Mesenchymal stem cell (in vitro differentiated cells and primary cell): ENCODE results near the gene VGLL3.

Experiments
- DNase-seq: peaks from one replicate; pipeline ENCODE4 v3.0.0-alpha.2; 2013
- H2AFZ ChIP-seq: one replicate; pipeline ENCODE4 v1.6.1; 2013; ENCODE audit warnings: low read depth, mild to moderate bottlenecking, control low read depth, inconsistent platforms, low read length, moderate library complexity
- H2AK5ac ChIP-seq: 2 replicates; pipeline ENCODE4 v1.6.1; 2013; ENCODE audit warnings: low read length, moderate library complexity, mild to moderate bottlenecking, inconsistent platforms; ENCODE audit not compliant: severe bottlenecking
- H2BK120ac ChIP-seq: one replicate; pipeline ENCODE4 v1.6.1; 2013; ENCODE audit warnings: low read depth, mild to moderate bottlenecking, inconsistent platforms, low read length, moderate library complexity
- H2BK12ac ChIP-seq, 2 experiments: one replicate each; pipeline ENCODE4 v1.6.1; 2013; ENCODE audit warnings: inconsistent platforms in 2 of 2, low read length in 2 of 2, mild to moderate bottlenecking in 2 of 2, moderate library complexity in 2 of 2, control low read depth in 1 of 2
- H2BK15ac ChIP-seq: one replicate; pipeline ENCODE4 v1.6.1; 2013; ENCODE audit warnings: mild to moderate bottlenecking, low read depth, inconsistent platforms; ENCODE audit not compliant: poor library complexity, severe bottlenecking
- H2BK5ac ChIP-seq: 2 replicates; pipeline ENCODE4 v1.6.1; 2013; ENCODE audit warnings: low read depth, mild to moderate bottlenecking, low read length, control low read depth, inconsistent platforms; ENCODE audit not compliant: poor library complexity, severe bottlenecking
- H3K14ac ChIP-seq, 2 experiments: one replicate each; pipeline ENCODE4 v1.6.1; 2013; ENCODE audit warnings: inconsistent platforms in 2 of 2, low read length in 2 of 2, control low read depth in 1 of 2, mild to moderate bottlenecking in 1 of 2, moderate library complexity in 1 of 2
- H3K18ac ChIP-seq, 2 experiments: one replicate each; pipeline ENCODE4 v1.6.1; 2013; ENCODE audit warnings: inconsistent platforms in 2 of 2, low read length in 2 of 2, control low read depth in 1 of 2, low read depth in 1 of 2, mild to moderate bottlenecking in 1 of 2
- H3K23ac ChIP-seq, 2 experiments: one replicate each; pipeline ENCODE4 v1.6.1; 2013; ENCODE audit warnings: inconsistent platforms in 2 of 2, low read length in 2 of 2, mild to moderate bottlenecking in 2 of 2, moderate library complexity in 2 of 2, control low read depth in 1 of 2
- H3K27ac ChIP-seq: 2 replicates; pipeline ENCODE4 v1.5.1; 2013; ENCODE audit warnings: mild to moderate bottlenecking, moderate library complexity, low read length, control low read depth, inconsistent platforms; ENCODE audit not compliant: poor library complexity, severe bottlenecking
- H3K27me3 ChIP-seq, 2 experiments: 2 replicates each; pipeline versions ENCODE4 v1.6.1 to v1.7.0; 2013; ENCODE audit warnings: low read length in 2 of 2, mild to moderate bottlenecking in 2 of 2, moderate library complexity in 2 of 2, control low read depth in 1 of 2, inconsistent platforms in 1 of 2; ENCODE audit not compliant: control insufficient read depth in 1 of 2, insufficient read depth in 1 of 2
- H3K36me3 ChIP-seq, 2 experiments: 2 replicates each; pipeline versions ENCODE4 v1.6.1 to v1.7.0; 2013; ENCODE audit warnings: low read length in 2 of 2, control low read depth in 1 of 2, inconsistent platforms in 1 of 2, low read depth in 1 of 2, mild to moderate bottlenecking in 1 of 2; ENCODE audit not compliant: insufficient read depth in 2 of 2, control insufficient read depth in 1 of 2
- H3K4ac ChIP-seq, 2 experiments: one replicate each; pipeline ENCODE4 v1.6.1; 2013; ENCODE audit warnings: inconsistent platforms in 2 of 2, low read length in 2 of 2, mild to moderate bottlenecking in 2 of 2, moderate library complexity in 2 of 2, control low read depth in 1 of 2, low read depth in 1 of 2
- H3K4me1 ChIP-seq: 2 replicates; pipeline ENCODE4 v1.6.1; 2013; ENCODE audit warnings: low read depth, low read length, control low read depth; ENCODE audit not compliant: control insufficient read depth, insufficient read depth
- H3K4me2 ChIP-seq: 2 replicates; pipeline ENCODE4 v1.6.1; 2013; ENCODE audit warnings: low read length, mild to moderate bottlenecking, inconsistent platforms; ENCODE audit not compliant: poor library complexity, severe bottlenecking
- H3K4me3 ChIP-seq, 2 experiments: 2 replicates each; pipeline versions ENCODE4 v1.5.1 to v1.7.0; 2013; ENCODE audit warnings: low read length in 2 of 2, mild to moderate bottlenecking in 2 of 2, control low read depth in 1 of 2, low read depth in 1 of 2; ENCODE audit not compliant: insufficient read depth in 1 of 2
- H3K79me1 ChIP-seq: replicated peaks from 2 replicates; pipeline ENCODE4 v1.6.1; 2013; ENCODE audit warnings: mild to moderate bottlenecking, control low read depth, low read length, inconsistent platforms; ENCODE audit not compliant: poor library complexity, severe bottlenecking
- H3K9ac ChIP-seq: 2 replicates; pipeline ENCODE4 v1.7.0; 2013; ENCODE audit warnings: mild to moderate bottlenecking, low read length, moderate library complexity
- H3K9me3 ChIP-seq: 2 replicates; pipeline ENCODE4 v1.7.0; 2013; ENCODE audit warnings: mild to moderate bottlenecking, low read length; ENCODE audit not compliant: control insufficient read depth
- H4K8ac ChIP-seq: one replicate; pipeline ENCODE4 v1.6.1; 2013; ENCODE audit warnings: inconsistent platforms, mild to moderate bottlenecking, low read length, moderate library complexity
- H4K91ac ChIP-seq: one replicate; pipeline ENCODE4 v1.6.1; 2013; ENCODE audit warnings: mild to moderate bottlenecking, low read length, inconsistent platforms
- WGBS: methylation state at CpG from one replicate; pipeline ENCODE4 v1.1.7; 2013; ENCODE audit warnings: mixed read lengths; 5-methylcytosine and 5-hydroxymethylcytosine counted together

The VGLL3 gene

GRCh38 chr3:86986671-86987420, 4.1 kb downstream of the VGLL3 start:
- peaks cover 0 to 4% of the 10 kb centered on the region in 2 experiments for H3K36me3 ChIP-seq
- H3K4me3 ChIP-seq: peak overlapping the region in 1 of 2 experiments; percentile 97
- no peaks in the 10 kb centered on the region for H3K9me3 ChIP-seq
- no peaks in the 10 kb centered on the region for H3K27me3 ChIP-seq
- H2AFZ ChIP-seq: no peak overlapping the region
- no peak overlapping the region for H3K14ac ChIP-seq
- H3K23ac ChIP-seq: no peak overlapping the region
- no peak overlapping the region for H2BK12ac ChIP-seq
- no peak overlapping the region for H4K91ac ChIP-seq
- no peak overlapping the region for H2BK15ac ChIP-seq
- peaks cover 10% of the 10 kb centered on the region for H3K79me1 ChIP-seq
- peak; percentile 40 for DNase-seq
- peak overlapping the region; percentile 81 for H3K27ac ChIP-seq
- no peak overlapping the region for H4K8ac ChIP-seq
- no peak overlapping the region for H2AK5ac ChIP-seq
- no peak overlapping the region for H3K4ac ChIP-seq
- H3K9ac ChIP-seq: peak overlapping the region; percentile 96
- 45% methylated on average over 3 of the region's 6 CpGs for WGBS
- no peak overlapping the region for H3K18ac ChIP-seq
- no peak overlapping the region for H2BK120ac ChIP-seq
- peaks cover 5% of the 10 kb centered on the region for H3K4me1 ChIP-seq
- no peak overlapping the region for H3K4me2 ChIP-seq
- no peak overlapping the region for H2BK5ac ChIP-seq

- Histone ChIP-seq H3K18ac (no peak overlapping the region), H3K14ac (no peak overlapping the region), H3K4me1 (peaks cover 2% of the 10 kb centered on the region), H3K23ac (no peak overlapping the region), H2BK15ac (no peak overlapping the region), H3K79me1 (peaks cover 9% of the 10 kb centered on the region), H4K8ac (no peak overlapping the region), H2AFZ (no peak overlapping the region), H3K9ac (peak overlapping the region; percentile 96), H2BK12ac (no peak overlapping the region), H3K9me3 (no peaks in the 10 kb centered on the region), H4K91ac (no peak overlapping the region), H3K4me2 (no peak overlapping the region), H3K4ac (peak overlapping the region in 1 of 2 experiments; percentile 26), H3K4me3 (peak overlapping the region in 1 of 2 experiments; percentile 97), H2BK5ac (no peak overlapping the region), H3K36me3 (peaks cover 0 to 1% of the 10 kb centered on the region in 2 experiments), H2BK120ac (no peak overlapping the region), H3K27me3 (no peaks in the 10 kb centered on the region), H2AK5ac (no peak overlapping the region), H3K27ac (no peak overlapping the region)
- WGBS: 79% methylated on average over 2 of the region's 2 CpGs
- no peak for DNase-seq
These were observed 5.6 kb downstream of the VGLL3 start for GRCh38 chr3:86985181-86985826.

- H3K18ac ChIP-seq: no peak overlapping the region
- no peak overlapping the region for H3K27ac ChIP-seq
- H4K91ac ChIP-seq: no peak overlapping the region
- no peaks in the 10 kb centered on the region for H3K9me3 ChIP-seq
- no peaks in the 10 kb centered on the region for H3K36me3 ChIP-seq
- no peak overlapping the region for H3K4ac ChIP-seq
- H3K4me1 ChIP-seq: no peaks in the 10 kb centered on the region
- no peak overlapping the region for H3K14ac ChIP-seq
- no peak overlapping the region for H3K23ac ChIP-seq
- peak overlapping the region; percentile 96 for H3K9ac ChIP-seq
- H3K4me3 ChIP-seq: peak overlapping the region in 1 of 2 experiments; percentile 97
- DNase-seq: no peak
- no peak overlapping the region for H2AFZ ChIP-seq
- no peak overlapping the region for H3K4me2 ChIP-seq
- no peak overlapping the region for H4K8ac ChIP-seq
- no CpG with 5 or more reads among the region's 2 CpGs for WGBS
- no peak overlapping the region for H2BK12ac ChIP-seq
- peaks cover 7% of the 10 kb centered on the region for H3K79me1 ChIP-seq
- no peaks in the 10 kb centered on the region for H3K27me3 ChIP-seq
- H2BK5ac ChIP-seq: no peak overlapping the region
- H2AK5ac ChIP-seq: no peak overlapping the region
- no peak overlapping the region for H2BK15ac ChIP-seq
- H2BK120ac ChIP-seq: no peak overlapping the region
These were observed 6.7 kb downstream of the VGLL3 start for GRCh38 chr3:86984271-86984670.

DNA sequence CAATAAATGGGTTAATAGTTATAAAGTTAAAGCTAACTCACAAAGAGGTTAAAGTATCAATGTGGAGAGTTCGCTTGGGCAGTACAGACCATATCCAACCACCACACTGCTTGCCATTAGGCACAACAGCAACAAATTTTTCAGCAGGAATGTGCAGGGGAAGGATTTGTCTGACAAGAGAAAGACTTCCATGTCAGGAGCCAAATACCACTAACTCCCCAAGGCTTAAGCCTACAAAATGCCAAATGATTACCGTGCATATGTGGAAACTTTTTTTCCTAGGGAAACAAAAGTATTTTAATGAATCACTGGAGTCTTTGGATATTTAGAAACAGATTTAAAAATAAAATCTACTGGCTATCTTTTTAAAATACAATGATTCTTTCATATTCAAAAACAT, 8.1 kb downstream of the VGLL3 start:
- Histone ChIP-seq H3K79me1 (peaks cover 13% of the 10 kb centered on the region), H3K27ac (peak overlapping the region; percentile 37), H3K27me3 (no peaks in the 10 kb centered on the region), H3K4ac (no peak overlapping the region), H2AFZ (no peak overlapping the region), H2BK12ac (no peak overlapping the region), H3K4me2 (no peak overlapping the region), H3K14ac (no peak overlapping the region), H4K8ac (no peak overlapping the region), H3K4me1 (no peaks in the 10 kb centered on the region), H3K4me3 (peak overlapping the region in 1 of 2 experiments; percentile 46), H2AK5ac (no peak overlapping the region), H2BK15ac (no peak overlapping the region), H3K18ac (no peak overlapping the region), H3K36me3 (peaks cover 0 to 6% of the 10 kb centered on the region in 2 experiments), H4K91ac (no peak overlapping the region), H2BK5ac (no peak overlapping the region), H2BK120ac (no peak overlapping the region), H3K9ac (peak overlapping the region; percentile 96), H3K9me3 (no peaks in the 10 kb centered on the region), H3K23ac (no peak overlapping the region)
- 80% methylated on average over 1 of the region's 2 CpGs for WGBS
- DNase-seq: peak; percentile 37
